ENCODE measurements around the gene ASB2.

Gene ASB2

GRCh38 chr14:93960108-93960475 is 16.3 kb downstream of the ASB2 start:
- peak; percentile 54 for DNase-seq

- DNase-seq: peak; percentile 98
These were observed 16.9 kb downstream of the ASB2 start for GRCh38 chr14:93959239-93960107.

DNA sequence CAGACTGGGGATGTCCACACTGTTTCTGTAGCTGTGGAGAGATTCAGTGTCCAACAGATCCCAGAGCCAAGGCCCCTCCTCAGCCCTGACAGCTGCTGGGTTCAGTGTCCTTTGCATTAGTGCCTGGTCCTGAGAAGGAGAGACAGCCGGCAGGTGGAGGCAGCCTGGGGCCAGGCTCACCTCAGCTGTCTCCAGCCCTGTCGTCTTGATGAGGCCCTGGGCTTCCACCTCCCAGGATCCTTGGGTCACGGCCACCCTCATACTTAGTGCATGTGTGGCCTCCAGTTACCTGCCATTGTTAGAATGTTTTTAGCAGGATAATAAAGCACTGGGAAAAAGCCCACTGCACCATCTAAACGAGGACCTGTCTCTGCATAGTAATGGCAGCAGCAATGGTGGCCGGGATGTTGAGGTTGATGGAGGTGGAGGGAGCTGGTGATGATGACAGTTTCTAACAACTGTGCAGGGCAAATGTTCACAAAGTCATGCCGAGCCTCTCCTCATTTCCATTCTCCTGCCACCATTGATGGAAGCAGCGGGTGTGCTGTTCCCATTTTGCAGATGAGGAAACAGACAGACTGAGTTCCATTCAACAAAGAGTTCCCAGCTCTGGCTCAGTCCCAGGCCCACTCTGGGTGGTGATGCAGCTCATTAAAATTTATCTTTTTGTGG is 17.7 kb downstream of the ASB2 start:
- no peak for DNase-seq

DNA sequence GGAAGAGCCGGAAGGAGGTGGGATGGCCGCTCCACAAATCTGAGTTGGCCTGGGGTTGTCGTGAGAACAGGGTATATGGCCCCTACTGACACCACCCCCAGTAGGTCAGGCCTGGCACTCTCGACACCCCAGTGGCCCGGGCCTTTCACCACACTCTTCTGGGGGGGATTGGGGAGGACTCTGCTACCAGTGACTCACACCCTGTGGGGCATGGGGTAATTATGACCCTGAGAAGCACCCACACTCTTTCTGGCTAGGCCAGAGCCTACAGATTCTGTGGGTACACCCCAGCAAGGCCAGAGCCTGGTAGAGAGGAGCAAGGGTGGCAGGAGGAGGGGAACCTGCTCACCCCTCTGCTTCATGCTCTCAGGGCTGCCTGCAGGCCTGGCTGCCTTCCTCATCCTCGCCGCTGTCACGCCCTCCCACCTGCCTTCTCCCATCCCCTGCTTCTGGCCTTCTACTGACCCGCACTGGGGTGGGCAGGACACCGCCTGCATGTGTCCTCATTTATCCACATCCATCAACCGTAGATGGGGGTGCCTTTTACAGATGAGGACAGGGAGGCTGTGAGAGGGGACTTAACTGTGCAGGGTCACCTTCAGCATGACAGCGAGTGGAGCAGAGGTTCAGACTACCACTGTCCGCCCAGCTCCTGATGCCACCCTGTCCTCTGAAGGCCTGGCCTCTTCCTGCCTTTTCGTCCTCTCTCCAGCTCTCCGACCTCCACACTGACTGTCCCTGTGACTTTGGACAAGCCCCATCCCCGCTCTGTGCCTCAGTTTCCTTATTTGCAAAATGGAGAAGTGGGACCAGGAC is 18.4 kb downstream of the ASB2 start:
- no peak for DNase-seq

DNA sequence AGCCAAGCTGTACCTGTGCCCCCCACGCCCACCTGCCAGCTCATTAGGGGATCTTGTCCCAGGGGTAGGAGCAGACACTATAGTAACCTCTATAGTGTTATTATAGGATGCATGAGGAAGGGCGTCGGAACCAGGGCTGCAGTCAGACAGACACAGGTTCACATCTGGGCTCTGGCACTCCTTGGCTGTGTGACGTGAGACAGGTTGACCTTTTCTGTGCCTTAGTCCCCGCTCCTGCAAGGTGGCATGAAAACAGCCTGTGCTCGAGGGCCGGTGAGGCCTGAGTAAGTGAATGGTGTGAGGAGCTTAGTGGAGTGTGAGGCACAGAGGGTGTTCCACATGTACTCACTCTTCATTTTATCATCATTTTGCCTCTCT is 19.0 kb downstream of the ASB2 start:
- DNase-seq: no peak

DNA sequence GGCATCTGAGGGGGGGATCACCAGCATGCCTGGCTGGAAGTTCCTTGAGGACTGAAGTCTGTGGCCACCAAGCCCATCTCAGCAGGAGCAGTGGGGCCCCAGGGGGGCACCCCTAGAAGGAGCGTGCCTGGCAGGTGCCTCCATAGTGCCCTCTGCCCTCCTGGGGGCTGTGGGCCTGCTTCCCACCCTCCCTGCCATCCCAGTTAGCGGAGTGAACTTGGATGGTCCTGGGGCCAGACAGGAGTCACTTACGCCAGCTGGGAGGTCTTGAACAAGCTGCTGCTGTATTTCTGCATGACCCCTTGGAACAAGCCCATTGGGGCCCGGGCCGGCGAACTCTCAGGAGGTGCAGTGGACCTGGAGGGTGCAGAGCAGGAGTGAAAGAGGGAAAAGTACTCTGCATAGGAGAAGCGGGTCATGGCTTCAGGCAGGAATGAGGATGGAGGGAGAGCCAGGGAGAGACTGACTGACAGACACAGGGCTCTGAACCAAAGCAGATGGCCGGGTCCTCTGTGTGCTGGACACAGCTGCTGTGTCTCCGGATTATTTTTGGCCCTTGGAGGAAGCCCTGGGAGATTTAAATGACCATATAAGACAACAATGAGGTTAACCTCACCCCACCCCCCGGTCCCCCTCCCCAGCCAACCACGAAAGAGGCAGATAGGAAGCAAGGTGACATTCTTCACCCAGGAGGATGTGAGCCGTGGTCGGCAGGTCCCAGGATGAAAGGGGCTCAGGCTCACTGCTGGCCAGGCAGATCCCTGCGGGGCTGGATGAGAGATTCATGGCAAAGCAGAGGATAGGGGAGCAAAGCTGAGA is 19.6 kb downstream of the ASB2 start:
- DNase-seq: no peak

DNA sequence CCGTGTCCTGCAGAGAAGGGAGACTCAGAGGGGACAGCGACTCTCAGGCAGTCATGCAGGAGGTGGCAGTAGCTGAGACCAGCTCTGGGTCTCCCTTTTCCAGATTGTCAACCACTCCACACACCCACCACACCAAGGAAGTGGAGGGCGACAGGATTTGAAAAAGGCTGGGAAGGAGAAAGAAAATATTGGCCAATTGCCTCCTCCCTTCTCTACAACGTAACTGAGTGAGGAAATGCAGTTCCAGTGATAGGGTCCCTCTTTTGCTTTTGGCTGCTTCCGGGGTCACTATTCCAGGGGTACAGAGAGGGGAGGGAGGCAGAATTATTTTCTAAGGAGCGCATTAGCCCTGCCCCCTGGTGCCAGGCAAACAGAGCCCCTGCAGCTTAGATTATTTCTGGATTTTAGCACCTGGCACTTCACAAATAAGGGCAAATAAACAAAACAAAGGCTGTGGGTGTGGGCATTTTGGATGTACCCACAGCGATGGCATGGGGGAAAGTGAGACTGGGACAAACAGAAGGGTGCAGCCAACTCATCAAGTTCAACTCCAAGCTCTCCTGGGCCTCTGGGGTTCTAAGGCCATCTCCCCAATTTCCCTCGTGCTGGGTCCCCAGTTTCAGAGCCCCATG is 20.4 kb downstream of the ASB2 start:
- no peak for DNase-seq

- DNase-seq: peak; percentile 84
These were observed 21.2 kb downstream of the ASB2 start for GRCh38 chr14:93954900-93955849.

DNA sequence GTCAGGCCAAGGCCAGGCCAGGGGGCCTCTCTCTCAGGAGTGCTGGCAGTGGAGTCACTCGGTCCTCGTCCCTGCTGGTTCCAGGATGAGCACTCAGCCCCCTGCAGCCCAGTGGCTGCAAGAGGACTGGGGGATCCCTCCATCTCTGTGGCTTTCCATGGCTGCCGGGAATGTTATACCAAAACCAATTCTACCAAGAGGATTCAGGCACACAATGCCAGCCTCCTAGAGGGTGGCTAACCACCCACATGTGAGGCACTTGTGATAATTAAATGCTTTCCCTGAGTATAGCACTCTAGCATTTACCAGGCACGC is 21.9 kb downstream of the ASB2 start:
- DNase-seq: no peak

- DNase-seq: no peak
These were observed 22.4 kb downstream of the ASB2 start for GRCh38 chr14:93953739-93954515.

DNA sequence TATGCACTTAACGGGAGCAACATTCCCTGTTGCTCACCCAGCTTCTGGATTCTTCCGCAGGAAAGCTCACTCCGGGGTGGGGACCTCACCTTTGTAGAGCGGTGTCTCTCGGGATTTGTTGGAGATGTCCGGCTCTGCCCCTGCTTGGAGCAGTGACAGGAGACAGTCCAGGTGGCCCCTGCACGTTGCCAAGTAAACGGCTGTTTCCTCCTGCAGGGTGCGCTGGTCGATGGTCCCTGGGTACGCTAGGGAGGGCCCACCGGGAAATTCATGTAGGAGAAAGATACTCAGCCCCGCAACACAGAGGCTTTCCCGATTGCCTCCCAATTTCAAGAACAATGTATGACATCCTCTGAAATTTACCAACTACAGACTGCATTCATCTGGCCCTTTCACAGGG is 23.1 kb downstream of the ASB2 start:
- DNase-seq: no peak

- no peak for DNase-seq
These were observed 23.5 kb downstream of the ASB2 start for GRCh38 chr14:93952829-93953228.

DNA sequence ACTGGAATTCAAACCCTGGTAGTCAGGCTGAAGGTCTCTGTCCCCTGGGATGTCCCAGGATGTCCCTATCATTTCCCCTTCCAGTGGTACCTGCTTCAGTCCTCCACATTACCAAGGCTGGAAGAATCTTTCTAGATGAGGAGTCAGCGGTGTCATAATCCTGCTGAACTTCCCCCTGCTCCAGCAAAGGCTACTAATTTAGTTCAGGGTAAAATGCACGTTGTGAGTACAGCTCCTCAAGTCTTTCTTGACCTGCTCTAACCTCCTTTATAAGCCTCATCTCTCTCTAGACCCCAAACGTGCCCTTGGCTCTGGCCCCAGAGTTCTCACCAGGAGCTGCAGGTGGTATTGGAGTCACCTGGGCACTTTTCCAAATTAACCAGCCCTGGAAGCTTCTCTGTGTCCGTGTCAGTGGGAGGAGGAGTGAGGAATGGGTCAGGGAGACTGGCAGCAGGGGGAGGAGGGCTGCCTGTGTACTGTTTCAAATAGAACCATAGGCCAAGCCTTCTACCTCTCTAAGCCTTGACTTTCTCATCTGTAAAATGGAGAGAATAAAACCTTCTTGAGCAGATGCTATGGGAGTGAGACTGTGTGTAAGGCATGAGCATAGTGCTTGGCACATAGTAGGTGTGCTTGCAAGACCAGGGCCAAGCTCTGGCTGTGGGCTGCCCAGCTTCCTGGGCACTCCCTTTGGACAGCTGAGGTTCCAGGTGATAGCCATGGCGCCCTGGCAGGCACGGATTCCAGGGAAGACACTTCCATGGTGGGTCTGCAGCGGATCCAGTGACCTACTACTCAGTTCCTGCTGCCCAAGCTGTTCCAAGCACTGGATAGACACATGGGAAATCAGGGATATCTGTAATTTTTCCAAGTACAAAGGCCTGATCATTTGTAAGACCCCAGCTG is 24.5 kb downstream of the ASB2 start:
- no peak for DNase-seq

GRCh38 chr14:93950948-93951634 is 25.3 kb downstream of the ASB2 start:
- peak; percentile 50 for DNase-seq

DNA sequence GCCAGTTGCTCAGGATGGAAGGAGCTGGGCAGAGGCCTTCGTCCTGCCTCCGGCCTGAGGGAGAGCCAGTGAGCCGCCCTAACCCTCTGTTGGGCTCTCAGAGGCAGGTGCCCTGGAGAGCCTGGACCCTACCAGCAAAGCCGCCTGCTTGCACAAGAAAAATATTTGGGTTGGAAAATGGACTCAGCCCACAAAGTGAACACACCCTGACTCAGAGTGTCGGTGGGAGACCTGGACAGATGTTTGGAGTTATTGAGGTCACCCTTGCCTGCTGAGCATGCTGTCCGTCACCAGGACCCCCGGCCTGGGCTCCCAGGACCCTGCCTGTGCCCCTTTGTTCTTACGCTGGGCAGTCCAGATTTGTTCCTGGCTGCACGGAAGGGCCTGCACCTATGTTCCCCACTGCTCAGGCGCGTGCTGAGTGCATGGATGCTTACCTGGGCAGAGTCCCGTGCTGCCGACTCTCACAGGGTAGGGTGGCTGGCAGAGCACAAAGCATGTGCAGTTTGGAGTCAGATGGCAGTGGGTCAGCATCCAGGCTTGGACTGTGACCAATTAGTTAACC is 26.8 kb downstream of the ASB2 start:
- DNase-seq: no peak

GRCh38 chr14:93947282-93947681 is 29.1 kb downstream of the ASB2 start:
- no peak for DNase-seq

DNA sequence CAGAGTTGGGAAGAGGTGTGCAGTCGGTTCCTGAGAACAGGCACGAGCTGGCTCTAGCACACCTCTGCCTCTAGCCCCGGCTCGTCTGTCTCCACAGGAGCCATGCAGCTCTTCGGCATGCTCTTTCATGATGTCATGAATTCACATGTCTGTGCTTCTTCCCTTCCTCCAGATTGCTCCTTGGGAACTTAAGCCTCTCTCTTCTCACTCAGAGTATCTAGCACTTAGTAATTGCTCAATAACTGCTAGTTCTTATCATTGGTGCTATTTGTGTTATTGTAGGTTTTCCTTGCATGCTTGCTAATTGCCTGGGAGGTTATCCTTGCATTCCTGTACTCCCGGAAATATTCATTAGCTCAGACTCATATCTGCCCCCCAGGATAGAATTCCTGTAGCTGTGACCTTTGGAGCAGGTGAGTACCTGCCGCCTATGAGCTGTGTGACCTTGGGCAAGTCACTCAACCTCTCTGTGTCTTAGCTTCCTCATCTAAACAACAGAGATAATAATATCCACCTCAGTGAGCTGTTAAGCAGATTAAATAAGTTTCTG is 29.8 kb downstream of the ASB2 start:
- DNase-seq: no peak

GRCh38 chr14:93946104-93946503 is 30.3 kb downstream of the ASB2 start:
- DNase-seq: no peak
